ENCODE results near the gene ABLIM2.

Gene ABLIM2

GRCh38 chr4:8033067-8033755 lies 125.4 kb downstream of the ABLIM2 start:
- no peak for DNase-seq (ENCODE audit: low read depth in 1 of 2, low spot score in 1 of 2)
- no peak overlapping the region for H3K4me3 ChIP-seq (replicated peaks; ENCODE audit: insufficient read depth, low read length)
- TF ChIP-seq CTCF (IDR thresholded peaks at IDR 0.05; ENCODE audit: insufficient read depth, low read length) (no peak), SPI1 (IDR thresholded peaks at IDR 0.05; ENCODE audit: borderline replicate concordance, low read depth) (no peak), POLR2AphosphoS5 (IDR thresholded peaks at IDR 0.05; ENCODE audit: low read depth) (no peak), GABPA (IDR thresholded peaks at IDR 0.05; ENCODE audit: low read depth) (no peak)
- TF ChIP-seq, protein P1, sequence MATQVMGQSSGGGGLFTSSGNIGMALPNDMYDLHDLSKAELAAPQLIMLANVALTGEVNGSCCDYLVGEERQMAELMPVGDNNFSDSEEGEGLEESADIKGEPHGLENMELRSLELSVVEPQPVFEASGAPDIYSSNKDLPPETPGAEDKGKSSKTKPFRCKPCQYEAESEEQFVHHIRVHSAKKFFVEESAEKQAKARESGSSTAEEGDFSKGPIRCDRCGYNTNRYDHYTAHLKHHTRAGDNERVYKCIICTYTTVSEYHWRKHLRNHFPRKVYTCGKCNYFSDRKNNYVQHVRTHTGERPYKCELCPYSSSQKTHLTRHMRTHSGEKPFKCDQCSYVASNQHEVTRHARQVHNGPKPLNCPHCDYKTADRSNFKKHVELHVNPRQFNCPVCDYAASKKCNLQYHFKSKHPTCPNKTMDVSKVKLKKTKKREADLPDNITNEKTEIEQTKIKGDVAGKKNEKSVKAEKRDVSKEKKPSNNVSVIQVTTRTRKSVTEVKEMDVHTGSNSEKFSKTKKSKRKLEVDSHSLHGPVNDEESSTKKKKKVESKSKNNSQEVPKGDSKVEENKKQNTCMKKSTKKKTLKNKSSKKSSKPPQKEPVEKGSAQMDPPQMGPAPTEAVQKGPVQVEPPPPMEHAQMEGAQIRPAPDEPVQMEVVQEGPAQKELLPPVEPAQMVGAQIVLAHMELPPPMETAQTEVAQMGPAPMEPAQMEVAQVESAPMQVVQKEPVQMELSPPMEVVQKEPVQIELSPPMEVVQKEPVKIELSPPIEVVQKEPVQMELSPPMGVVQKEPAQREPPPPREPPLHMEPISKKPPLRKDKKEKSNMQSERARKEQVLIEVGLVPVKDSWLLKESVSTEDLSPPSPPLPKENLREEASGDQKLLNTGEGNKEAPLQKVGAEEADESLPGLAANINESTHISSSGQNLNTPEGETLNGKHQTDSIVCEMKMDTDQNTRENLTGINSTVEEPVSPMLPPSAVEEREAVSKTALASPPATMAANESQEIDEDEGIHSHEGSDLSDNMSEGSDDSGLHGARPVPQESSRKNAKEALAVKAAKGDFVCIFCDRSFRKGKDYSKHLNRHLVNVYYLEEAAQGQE (IDR thresholded peaks at IDR 0.05; ENCODE audit: insufficient replicate concordance, low read depth) = no peak
- H3K27me3 ChIP-seq (ENCODE audit: insufficient read depth, poor library complexity, severe bottlenecking) = peaks cover 4% of the 10 kb centered on the region
- no peak overlapping the region for H3K27ac ChIP-seq (replicated peaks)

GRCh38 chr4:8032381-8032780 lies 126.2 kb downstream of the ABLIM2 start:
- Histone ChIP-seq H3K27ac (replicated peaks) (no peak overlapping the region), H3K4me3 (replicated peaks; ENCODE audit: insufficient read depth, low read length) (no peak overlapping the region), H3K27me3 (ENCODE audit: insufficient read depth, poor library complexity, severe bottlenecking) (peaks cover 4% of the 10 kb centered on the region)
- TF ChIP-seq SPI1 (IDR thresholded peaks at IDR 0.05; ENCODE audit: borderline replicate concordance, low read depth) (no peak), CTCF (IDR thresholded peaks at IDR 0.05; ENCODE audit: insufficient read depth, low read length) (no peak), GABPA (IDR thresholded peaks at IDR 0.05; ENCODE audit: low read depth) (no peak), POLR2AphosphoS5 (IDR thresholded peaks at IDR 0.05; ENCODE audit: low read depth) (no peak)
- TF ChIP-seq, protein P1 (IDR thresholded peaks at IDR 0.05; ENCODE audit: insufficient replicate concordance, low read depth) = no peak
- no peak for DNase-seq (ENCODE audit: low read depth in 1 of 2, low spot score in 1 of 2)

DNA sequence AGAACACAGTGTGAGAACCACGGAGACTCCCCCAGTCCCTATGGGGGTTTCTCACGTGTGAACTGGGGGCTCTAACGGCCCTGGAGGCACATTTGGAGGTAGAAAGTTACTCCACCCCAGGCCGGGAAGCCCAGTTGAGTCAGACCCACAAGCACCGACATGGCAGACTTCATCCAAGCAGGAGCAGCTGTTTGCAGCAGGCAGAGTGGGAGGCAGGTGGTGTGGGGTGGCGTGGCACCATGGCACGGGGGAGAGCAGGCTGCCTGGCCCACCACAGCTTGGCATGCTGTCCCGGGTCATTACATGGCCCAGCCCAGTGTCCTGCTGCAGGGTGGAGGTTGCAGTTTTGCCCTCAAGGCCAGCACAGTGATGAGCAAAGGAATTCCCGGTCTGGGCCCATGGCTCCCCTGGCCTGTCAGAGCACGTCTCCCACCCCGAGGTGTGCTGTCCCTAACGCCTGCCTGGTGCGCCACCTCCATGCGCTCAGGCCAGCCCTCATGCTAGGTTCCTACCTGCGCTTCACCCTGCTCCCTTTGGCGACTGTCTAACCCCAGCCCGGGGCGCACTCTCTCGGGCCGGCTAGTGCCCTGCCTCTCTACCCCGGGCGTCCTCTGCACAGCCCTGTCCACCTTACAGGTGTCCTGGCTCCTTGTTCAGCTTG lies 128.4 kb downstream of the ABLIM2 start:
- Histone ChIP-seq H3K27me3 (ENCODE audit: insufficient read depth, poor library complexity, severe bottlenecking) (peaks cover 4% of the 10 kb centered on the region), H3K27ac (replicated peaks) (no peak overlapping the region), H3K4me3 (replicated peaks; ENCODE audit: insufficient read depth, low read length) (no peak overlapping the region)
- DNase-seq (ENCODE audit: low read depth in 1 of 2, low spot score in 1 of 2) = no peak
- TF ChIP-seq, protein P1 (IDR thresholded peaks at IDR 0.05; ENCODE audit: insufficient replicate concordance, low read depth) = no peak
- TF ChIP-seq SPI1 (IDR thresholded peaks at IDR 0.05; ENCODE audit: borderline replicate concordance, low read depth) = no peak
- no peak for TF ChIP-seq POLR2AphosphoS5 (IDR thresholded peaks at IDR 0.05; ENCODE audit: low read depth)
